GM13976 (cell line): Measurements from ENCODE around the gene TMEM200C.
"Not testable (repeated sequence)": the region's sequence is repeated elsewhere in the genome, so short reads cannot be mapped to it uniquely, and the experiment has no call there.

ENCODE experiments used
- DNase-seq: peaks from one replicate; pipeline ENCODE4 v3.0.0; 2012; ENCODE audit warnings: low spot score
- CTCF ChIP-seq: IDR thresholded peaks from 2 replicates; pipeline ENCODE4 v1.5.1; 2012; ENCODE audit warnings: borderline replicate concordance, mild to moderate bottlenecking; ENCODE audit not compliant: insufficient read depth; ENCODE audit errors: extremely low read depth, missing control alignments, control extremely low read depth
- in situ Hi-C: fragments of 300-500 bp; cut with MboI; formaldehyde crosslinking; loops from one replicate; pipeline ENCODE4 v1.12.0; 2022; ENCODE audit warnings: low sequenced_read_pairs, mixed read lengths, inconsistent platforms; ENCODE audit not compliant: unreplicated experiment

Gene TMEM200C

DNA sequence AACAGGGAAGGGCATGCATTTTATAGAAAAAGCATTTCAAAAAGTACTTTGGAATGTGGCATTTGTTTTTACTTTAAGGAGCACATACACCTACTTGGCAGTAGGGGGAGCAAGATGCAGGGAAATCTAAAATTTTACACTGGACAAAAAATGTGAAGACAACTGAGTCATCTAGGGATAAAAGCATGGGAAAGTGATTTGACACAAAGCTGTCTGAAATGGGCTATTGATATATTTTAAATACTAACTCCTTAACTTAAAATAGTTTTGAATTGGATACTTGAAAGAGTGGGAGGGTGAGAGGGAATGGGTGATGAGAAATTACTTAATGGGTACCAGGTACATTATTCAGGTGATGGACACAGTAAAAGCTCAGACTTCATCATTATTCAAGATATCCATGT, 15.8 kb downstream of the TMEM200C start:
- no peak for DNase-seq
- in situ Hi-C loops = loop anchor here (10.0 kb wide), 2 partner anchors 605 to 645 kb away; no protein-coding TSS in a partner anchor
- peak; percentile 63 for TF ChIP-seq CTCF

GRCh38 chr18:5876891-5877290, 18.4 kb downstream of the TMEM200C start:
- no peak for DNase-seq
- TF ChIP-seq CTCF = no peak
- in situ Hi-C loops = loop anchor here (10.0 kb wide), 2 partner anchors 608 to 648 kb away; no protein-coding TSS in a partner anchor

DNA sequence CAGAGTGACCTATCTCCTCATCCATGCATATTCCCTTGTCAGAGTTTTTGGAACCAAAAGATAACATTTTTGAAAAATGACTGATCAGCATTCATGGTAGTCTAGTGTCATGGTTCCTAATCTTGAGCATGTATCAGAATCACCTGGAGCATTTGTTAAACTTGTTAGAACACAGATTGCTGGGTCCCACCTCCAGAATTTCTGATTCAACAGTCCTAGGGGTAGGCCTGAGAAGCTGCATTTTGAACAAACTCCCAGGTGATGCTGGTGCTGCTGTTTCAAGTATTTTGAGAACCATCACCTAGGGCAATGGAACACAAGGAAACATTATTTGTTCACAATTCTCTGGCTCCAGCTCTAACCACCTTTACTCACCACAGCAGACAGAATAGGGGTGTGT, 21.0 kb downstream of the TMEM200C start:
- in situ Hi-C loops = loop anchor here (10.0 to 25.0 kb wide), 3 partner anchors 610 to 1013 kb away; no protein-coding TSS in a partner anchor
- no peak for TF ChIP-seq CTCF
- DNase-seq = no peak

GRCh38 chr18:5872886-5873285, 22.4 kb downstream of the TMEM200C start:
- TF ChIP-seq CTCF = no peak
- DNase-seq = no peak
- in situ Hi-C loops = loop anchor here (10.0 to 25.0 kb wide), 3 partner anchors 612 to 1014 kb away; no protein-coding TSS in a partner anchor

DNA sequence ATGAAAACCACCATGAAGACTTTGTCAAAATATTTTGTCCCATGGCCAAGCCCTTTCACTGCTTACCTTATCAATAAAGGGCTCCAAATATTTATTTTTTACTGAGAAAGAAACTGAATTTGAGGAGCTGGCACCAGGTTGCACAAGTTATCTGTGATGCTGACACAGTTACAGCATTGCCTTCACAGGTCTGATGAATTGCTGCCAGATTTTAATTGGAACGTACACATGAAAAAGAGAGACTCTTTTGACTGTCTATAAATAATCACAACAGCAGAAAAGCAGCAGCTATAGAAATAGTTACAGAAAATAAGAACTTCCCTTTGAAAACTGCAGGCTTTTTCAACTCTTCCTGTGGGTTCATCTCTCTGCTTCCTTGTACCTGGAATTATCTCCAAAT, 23.9 kb downstream of the TMEM200C start:
- no peak for TF ChIP-seq CTCF
- in situ Hi-C loops = loop anchor here (10.0 to 25.0 kb wide), 3 partner anchors 613 to 1016 kb away; no protein-coding TSS in a partner anchor
- no peak for DNase-seq

- DNase-seq = peak; percentile 45
- peak; percentile 79 for TF ChIP-seq CTCF
- in situ Hi-C loops = loop anchor here (25.0 kb wide), 1 partner anchor 1019 kb away; no protein-coding TSS in a partner anchor
These were observed 27.0 kb downstream of the TMEM200C start for GRCh38 chr18:5868218-5868854.

DNA sequence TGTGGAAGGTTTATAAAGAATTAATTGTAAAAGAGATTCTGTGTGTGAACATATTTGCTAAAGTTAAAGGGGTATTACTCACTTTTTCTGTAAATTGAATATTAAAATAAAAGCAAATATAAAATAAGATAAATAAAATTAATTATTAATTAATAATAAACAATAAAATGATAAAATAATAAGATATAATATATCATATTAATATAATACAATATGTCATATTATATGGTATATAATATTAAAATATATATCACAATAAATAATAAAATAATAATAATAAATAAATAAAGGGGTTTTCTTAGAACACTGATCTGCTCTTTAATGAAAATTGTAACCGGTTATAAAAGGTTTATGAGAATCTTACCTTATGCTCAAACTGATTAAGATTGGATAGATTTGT, 29.8 kb downstream of the TMEM200C start:
- DNase-seq = no peak
- in situ Hi-C loops = loop anchor here (25.0 kb wide), 1 partner anchor 1022 kb away; no protein-coding TSS in a partner anchor
- TF ChIP-seq CTCF = no peak

DNA sequence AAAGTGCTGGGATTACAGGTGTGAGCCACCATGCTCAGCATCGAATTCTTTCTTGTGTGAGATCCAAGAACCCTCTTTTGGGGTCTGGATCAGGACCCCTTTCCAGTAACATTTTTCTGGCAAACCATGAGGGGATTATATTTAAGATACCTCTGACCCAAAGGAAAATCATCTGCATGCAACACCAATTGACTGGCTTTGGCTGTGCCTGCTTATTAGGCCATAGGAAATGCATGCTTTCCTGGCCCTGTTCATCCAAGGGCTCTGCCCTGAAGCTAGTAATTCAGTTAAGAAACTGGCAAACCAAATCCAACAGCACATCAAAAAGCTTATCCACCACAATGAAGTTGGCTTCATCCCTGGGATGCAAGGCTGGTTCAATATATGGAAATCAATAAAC, 33.2 kb downstream of the TMEM200C start:
- in situ Hi-C loops = loop anchor here (25.0 kb wide), 1 partner anchor 1025 kb away; no protein-coding TSS in a partner anchor
- not testable (repeated sequence) for DNase-seq
